ENCODE results near the gene CMKLR1.

GRCh38 chr12:108380382-108380781 lies 41.3 kb upstream of the CMKLR1 start:
- TF ChIP-seq, protein P1, sequence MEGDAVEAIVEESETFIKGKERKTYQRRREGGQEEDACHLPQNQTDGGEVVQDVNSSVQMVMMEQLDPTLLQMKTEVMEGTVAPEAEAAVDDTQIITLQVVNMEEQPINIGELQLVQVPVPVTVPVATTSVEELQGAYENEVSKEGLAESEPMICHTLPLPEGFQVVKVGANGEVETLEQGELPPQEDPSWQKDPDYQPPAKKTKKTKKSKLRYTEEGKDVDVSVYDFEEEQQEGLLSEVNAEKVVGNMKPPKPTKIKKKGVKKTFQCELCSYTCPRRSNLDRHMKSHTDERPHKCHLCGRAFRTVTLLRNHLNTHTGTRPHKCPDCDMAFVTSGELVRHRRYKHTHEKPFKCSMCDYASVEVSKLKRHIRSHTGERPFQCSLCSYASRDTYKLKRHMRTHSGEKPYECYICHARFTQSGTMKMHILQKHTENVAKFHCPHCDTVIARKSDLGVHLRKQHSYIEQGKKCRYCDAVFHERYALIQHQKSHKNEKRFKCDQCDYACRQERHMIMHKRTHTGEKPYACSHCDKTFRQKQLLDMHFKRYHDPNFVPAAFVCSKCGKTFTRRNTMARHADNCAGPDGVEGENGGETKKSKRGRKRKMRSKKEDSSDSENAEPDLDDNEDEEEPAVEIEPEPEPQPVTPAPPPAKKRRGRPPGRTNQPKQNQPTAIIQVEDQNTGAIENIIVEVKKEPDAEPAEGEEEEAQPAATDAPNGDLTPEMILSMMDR (conservative IDR thresholded peaks at IDR 0.05; ENCODE audit: low read depth, low read length) = no peak
- TF ChIP-seq EZH2 (IDR thresholded peaks at IDR 0.05; ENCODE audit: borderline replicate concordance, low read depth, low read length, poor library complexity, severe bottlenecking) = no peak

All from A673 (cell line).